Limb (tissue), 2 donors: ENCODE results near the gene ADAMTS4.

ENCODE experiments used
- DNase-seq, 2 donors: peaks; one replicate each; pipeline ENCODE4 v3.0.0-alpha.2; 2016; ENCODE audit errors: extremely low spot score in 2 of 2

Gene ADAMTS4

DNA sequence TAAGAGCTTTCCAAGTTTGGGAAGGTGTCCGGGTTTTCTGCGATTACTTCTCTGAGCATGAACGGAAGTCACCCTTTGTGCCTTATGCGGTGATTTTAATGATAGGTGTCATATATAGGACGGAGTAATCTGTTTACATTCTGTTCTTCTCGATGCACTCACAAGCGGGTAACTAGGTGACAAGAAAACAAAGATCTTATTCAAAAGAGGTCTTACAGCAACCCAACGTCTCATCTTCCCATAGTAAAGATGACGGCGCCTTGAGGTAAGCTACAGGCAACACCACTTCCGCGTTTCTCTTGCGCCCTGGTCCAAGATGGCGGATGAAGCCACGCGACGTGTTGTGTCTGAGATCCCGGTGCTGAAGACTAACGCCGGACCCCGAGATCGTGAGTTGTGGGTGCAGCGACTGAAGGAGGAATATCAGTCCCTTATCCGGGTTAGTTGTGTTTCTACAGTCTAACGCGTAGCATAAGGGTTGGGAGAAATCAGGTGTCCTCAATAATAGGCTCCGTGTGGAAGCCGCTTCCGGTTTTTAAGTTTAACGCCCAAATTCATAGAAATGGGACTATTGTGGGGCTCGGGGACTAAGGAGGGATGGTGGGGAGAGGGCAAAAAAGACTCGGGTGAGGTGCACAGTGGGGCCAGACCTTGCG is 45.0 kb downstream of the ADAMTS4 start, which contains the start of gene UFC1:
TSS of gene UFC1 (plus strand) at position 297 of the 656 bp plus-strand sequence. CDS start at position 317, 20 bp downstream.
- DNase-seq = peak; percentile 87 to 91

- no peak for DNase-seq
These were observed 45.7 kb downstream of the ADAMTS4 start for GRCh38 chr1:161153176-161153575.

DNA sequence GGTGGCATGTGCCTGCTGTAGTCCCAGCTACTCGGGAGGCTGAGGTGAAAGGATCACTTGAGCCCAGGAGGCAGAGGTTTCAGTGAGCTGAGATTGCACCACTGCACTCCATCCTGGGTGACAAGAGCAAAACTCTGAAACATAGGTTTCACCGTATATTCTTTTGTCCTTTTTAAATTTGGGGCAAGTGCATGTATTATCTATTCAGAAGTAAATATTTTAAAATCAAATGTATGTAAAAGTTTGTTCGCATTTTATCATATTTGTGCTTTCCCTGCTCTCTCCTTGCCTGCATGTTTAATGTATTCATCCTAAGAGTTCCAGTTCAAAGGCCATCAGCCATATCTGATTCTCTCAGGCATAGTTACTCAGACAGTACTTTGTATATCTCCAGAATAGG is 53.0 kb downstream of the ADAMTS4 start:
- no peak for DNase-seq

GRCh38 chr1:161140755-161141400 is 58.0 kb downstream of the ADAMTS4 start:
- no peak for DNase-seq

- peak in 1 of 2 donors; percentile 26 for DNase-seq
These were observed 59.1 kb downstream of the ADAMTS4 start for GRCh38 chr1:161139766-161140165.

- no peak for DNase-seq
These were observed 60.4 kb downstream of the ADAMTS4 start for GRCh38 chr1:161138431-161138830.

GRCh38 chr1:161137881-161138280 is 61.0 kb downstream of the ADAMTS4 start:
- no peak for DNase-seq
